MM.1S (cell line): Measurements from ENCODE around the gene SMC3.

ENCODE experiments used
- EZH2 ChIP-seq: fragments of 300-600 bp; sonication (generic); optimal IDR thresholded peaks from 2 replicates; pipeline ENCODE3; 2017; ENCODE audit warnings: low read depth, mild to moderate bottlenecking, antibody characterized with exemption, low read length, mixed read lengths
- TF ChIP-seq, protein P1 (sequence below): fragments of 300-600 bp; sonication (generic); IDR thresholded peaks from 2 replicates; pipeline ENCODE4 v1.5.1; 2016; ENCODE audit warnings: antibody characterized with exemption, low read length, mixed read lengths

DNA sequence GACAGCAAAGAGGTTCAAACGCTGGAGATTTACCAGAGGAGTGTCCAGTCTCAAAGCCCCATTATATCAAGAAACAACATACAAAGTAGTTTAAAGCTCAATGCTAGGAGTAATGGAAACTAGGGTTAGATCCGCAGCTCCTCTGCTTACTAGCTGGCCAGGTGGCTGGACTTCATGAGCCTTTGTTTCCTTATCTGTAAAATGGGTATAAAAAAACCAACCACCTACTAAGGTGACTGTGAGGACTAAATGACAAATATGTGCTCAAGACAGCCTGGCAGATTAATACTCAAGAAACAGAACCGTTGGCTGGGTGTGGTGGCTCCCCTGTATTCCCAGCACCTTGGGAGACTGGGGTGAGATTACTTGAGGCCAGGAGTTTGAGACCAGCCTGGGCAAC is 70.8 kb downstream of the SMC3 start:
- TF ChIP-seq, protein P1, sequence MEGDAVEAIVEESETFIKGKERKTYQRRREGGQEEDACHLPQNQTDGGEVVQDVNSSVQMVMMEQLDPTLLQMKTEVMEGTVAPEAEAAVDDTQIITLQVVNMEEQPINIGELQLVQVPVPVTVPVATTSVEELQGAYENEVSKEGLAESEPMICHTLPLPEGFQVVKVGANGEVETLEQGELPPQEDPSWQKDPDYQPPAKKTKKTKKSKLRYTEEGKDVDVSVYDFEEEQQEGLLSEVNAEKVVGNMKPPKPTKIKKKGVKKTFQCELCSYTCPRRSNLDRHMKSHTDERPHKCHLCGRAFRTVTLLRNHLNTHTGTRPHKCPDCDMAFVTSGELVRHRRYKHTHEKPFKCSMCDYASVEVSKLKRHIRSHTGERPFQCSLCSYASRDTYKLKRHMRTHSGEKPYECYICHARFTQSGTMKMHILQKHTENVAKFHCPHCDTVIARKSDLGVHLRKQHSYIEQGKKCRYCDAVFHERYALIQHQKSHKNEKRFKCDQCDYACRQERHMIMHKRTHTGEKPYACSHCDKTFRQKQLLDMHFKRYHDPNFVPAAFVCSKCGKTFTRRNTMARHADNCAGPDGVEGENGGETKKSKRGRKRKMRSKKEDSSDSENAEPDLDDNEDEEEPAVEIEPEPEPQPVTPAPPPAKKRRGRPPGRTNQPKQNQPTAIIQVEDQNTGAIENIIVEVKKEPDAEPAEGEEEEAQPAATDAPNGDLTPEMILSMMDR, result no peak
- TF ChIP-seq EZH2, result no peak
